ENCODE results near the gene SLC44A4. TPM values are rescaled to one million over a fixed set of nuclear protein-coding genes. Genes with fewer than 3 reads are reported as not detected.

The SLC44A4 gene
- total and polyA plus RNA-seq, 4 donors, result 0.13 to 2.4 (median 0.17) TPM; not detected in 1

DNA sequence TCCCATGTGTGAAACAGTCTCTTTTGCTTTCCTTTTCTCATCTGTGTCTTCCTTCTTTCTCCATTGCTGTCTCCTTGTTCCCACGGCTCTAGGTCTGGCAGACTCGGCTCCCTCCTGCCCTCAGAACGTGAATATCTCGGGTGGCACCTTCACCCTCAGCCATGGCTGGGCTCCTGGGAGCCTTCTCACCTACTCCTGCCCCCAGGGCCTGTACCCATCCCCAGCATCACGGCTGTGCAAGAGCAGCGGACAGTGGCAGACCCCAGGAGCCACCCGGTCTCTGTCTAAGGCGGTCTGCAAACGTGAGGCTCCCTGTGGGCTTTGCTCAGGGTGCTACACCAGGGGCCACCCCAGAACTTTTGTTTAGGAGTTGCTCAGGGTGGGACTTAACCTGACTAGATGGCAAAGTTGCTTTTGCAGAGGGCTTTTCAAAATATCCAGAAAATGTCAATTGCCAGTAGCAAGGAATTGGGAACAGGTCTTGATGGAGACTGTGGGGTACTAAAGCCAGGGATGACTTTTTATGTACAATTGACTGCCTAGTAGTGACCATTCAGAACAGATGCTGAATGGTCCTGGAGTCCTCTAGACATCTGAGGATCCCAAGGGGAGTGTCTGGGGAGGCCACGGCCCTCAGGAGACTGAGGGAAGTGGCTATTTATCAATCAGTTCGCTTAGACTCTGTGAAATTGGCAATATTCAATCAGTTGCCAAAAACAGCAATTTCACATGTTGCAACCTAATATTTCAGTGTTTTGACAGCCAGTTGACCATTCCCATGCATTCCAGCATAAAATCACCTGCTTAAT is 49.3 kb upstream of the SLC44A4 start:
- WGBS, result 24% methylated on average over 11 of the region's 11 CpGs
- Histone ChIP-seq H3K27ac (ENCODE audit: low read depth in 1 of 2, low read length in 2 of 2) (peak overlapping the region; percentile 95 to 96), H3K27me3 (ENCODE audit: control insufficient read depth in 4 of 4, insufficient read depth in 4 of 4, low read length in 3 of 4) (no peaks in the 10 kb centered on the region), H3K4me3 (ENCODE audit: low read depth in 1 of 3, low read length in 3 of 3) (peak overlapping the region; percentile 57 to 93 (median 89)), H3K4me1 (ENCODE audit: control insufficient read depth in 4 of 4, insufficient read depth in 4 of 4, low read length in 3 of 4) (peaks cover 4 to 24% (median 14%) of the 10 kb centered on the region in 4 donors), H3K9me3 (ENCODE audit: control insufficient read depth in 4 of 4, low read length in 3 of 4) (no peaks in the 10 kb centered on the region), H3K9ac (ENCODE audit: low read depth in 1 of 2, low read length in 2 of 2) (peak overlapping the region; percentile 90 to 96), H3K36me3 (ENCODE audit: control insufficient read depth in 4 of 4, insufficient read depth in 3 of 4, low read depth in 1 of 4, low read length in 3 of 4) (peaks cover 0 to 6% (median 2%) of the 10 kb centered on the region in 4 donors)
- TF ChIP-seq FOXA2 (IDR thresholded peaks at IDR 0.05), result no peak
- TF ChIP-seq, protein P1, sequence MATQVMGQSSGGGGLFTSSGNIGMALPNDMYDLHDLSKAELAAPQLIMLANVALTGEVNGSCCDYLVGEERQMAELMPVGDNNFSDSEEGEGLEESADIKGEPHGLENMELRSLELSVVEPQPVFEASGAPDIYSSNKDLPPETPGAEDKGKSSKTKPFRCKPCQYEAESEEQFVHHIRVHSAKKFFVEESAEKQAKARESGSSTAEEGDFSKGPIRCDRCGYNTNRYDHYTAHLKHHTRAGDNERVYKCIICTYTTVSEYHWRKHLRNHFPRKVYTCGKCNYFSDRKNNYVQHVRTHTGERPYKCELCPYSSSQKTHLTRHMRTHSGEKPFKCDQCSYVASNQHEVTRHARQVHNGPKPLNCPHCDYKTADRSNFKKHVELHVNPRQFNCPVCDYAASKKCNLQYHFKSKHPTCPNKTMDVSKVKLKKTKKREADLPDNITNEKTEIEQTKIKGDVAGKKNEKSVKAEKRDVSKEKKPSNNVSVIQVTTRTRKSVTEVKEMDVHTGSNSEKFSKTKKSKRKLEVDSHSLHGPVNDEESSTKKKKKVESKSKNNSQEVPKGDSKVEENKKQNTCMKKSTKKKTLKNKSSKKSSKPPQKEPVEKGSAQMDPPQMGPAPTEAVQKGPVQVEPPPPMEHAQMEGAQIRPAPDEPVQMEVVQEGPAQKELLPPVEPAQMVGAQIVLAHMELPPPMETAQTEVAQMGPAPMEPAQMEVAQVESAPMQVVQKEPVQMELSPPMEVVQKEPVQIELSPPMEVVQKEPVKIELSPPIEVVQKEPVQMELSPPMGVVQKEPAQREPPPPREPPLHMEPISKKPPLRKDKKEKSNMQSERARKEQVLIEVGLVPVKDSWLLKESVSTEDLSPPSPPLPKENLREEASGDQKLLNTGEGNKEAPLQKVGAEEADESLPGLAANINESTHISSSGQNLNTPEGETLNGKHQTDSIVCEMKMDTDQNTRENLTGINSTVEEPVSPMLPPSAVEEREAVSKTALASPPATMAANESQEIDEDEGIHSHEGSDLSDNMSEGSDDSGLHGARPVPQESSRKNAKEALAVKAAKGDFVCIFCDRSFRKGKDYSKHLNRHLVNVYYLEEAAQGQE (IDR thresholded peaks at IDR 0.05), result no peak
- TF ChIP-seq EGR1 (IDR thresholded peaks at IDR 0.05; ENCODE audit: low read depth in 2 of 2), result no peak
- TF ChIP-seq, protein P2, sequence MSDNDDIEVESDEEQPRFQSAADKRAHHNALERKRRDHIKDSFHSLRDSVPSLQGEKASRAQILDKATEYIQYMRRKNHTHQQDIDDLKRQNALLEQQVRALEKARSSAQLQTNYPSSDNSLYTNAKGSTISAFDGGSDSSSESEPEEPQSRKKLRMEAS (IDR thresholded peaks at IDR 0.05), result no peak
- no peak for DNase-seq (ENCODE audit: low spot score)

- WGBS, result 23% methylated on average over 11 of the region's 11 CpGs
- peak within 1 kb of the TSS; percentile 90 to 96 for H3K9ac ChIP-seq (ENCODE audit: low read depth in 1 of 2, low read length in 2 of 2)
- peak within 1 kb of the TSS; percentile 95 to 96 for H3K27ac ChIP-seq (ENCODE audit: low read depth in 1 of 2, low read length in 2 of 2)
- no peaks in the 10 kb centered on the region for H3K27me3 ChIP-seq (ENCODE audit: control insufficient read depth in 4 of 4, insufficient read depth in 4 of 4, low read length in 3 of 4)
- H3K9me3 ChIP-seq (ENCODE audit: control insufficient read depth in 4 of 4, low read length in 3 of 4), result no peaks in the 10 kb centered on the region
- peaks cover 0 to 6% (median under 1%) of the 10 kb centered on the region in 4 donors for H3K36me3 ChIP-seq (ENCODE audit: control insufficient read depth in 4 of 4, insufficient read depth in 3 of 4, low read depth in 1 of 4, low read length in 3 of 4)
- peak within 1 kb of the TSS; percentile 57 to 93 (median 89) for H3K4me3 ChIP-seq (ENCODE audit: low read depth in 1 of 3, low read length in 3 of 3)
- DNase-seq (ENCODE audit: low spot score), result peak; percentile 62
- TF ChIP-seq RXRA (IDR thresholded peaks at IDR 0.05) (peak; percentile 87 to 89), GABPA (IDR thresholded peaks at IDR 0.05 in 1 of 2, conservative IDR thresholded peaks at IDR 0.05 in 1 of 2) (peak in 1 of 2 donors; percentile 68), HNF4A (conservative IDR thresholded peaks at IDR 0.05) (peak; percentile 90 to 92), JUND (IDR thresholded peaks at IDR 0.05) (peak; percentile 64 to 82), ATF3 (IDR thresholded peaks at IDR 0.05) (peak; percentile 56), HNF4G (IDR thresholded peaks at IDR 0.05) (peak; percentile 61), EGR1 (IDR thresholded peaks at IDR 0.05; ENCODE audit: low read depth in 2 of 2) (peak; percentile 34 to 67), RAD21 (IDR thresholded peaks at IDR 0.05) (peak in 1 of 2 donors; percentile 30), FOXA1 (IDR thresholded peaks at IDR 0.05) (peak; percentile 86), FOXA2 (IDR thresholded peaks at IDR 0.05) (peak; percentile 92), YY1 (IDR thresholded peaks at IDR 0.05) (peak; percentile 56), SP1 (IDR thresholded peaks at IDR 0.05) (peak; percentile 98), NR2F2 (IDR thresholded peaks at IDR 0.05) (peak; percentile 59), ZBTB33 (IDR thresholded peaks at IDR 0.05) (peak; percentile 94), TAF1 (conservative IDR thresholded peaks at IDR 0.05) (peak; percentile 50)
- TF ChIP-seq, protein P1 (IDR thresholded peaks at IDR 0.05), result peak; percentile 71
- TF ChIP-seq, protein P2 (IDR thresholded peaks at IDR 0.05), result peak; percentile 93
- TF ChIP-seq, protein P3, sequence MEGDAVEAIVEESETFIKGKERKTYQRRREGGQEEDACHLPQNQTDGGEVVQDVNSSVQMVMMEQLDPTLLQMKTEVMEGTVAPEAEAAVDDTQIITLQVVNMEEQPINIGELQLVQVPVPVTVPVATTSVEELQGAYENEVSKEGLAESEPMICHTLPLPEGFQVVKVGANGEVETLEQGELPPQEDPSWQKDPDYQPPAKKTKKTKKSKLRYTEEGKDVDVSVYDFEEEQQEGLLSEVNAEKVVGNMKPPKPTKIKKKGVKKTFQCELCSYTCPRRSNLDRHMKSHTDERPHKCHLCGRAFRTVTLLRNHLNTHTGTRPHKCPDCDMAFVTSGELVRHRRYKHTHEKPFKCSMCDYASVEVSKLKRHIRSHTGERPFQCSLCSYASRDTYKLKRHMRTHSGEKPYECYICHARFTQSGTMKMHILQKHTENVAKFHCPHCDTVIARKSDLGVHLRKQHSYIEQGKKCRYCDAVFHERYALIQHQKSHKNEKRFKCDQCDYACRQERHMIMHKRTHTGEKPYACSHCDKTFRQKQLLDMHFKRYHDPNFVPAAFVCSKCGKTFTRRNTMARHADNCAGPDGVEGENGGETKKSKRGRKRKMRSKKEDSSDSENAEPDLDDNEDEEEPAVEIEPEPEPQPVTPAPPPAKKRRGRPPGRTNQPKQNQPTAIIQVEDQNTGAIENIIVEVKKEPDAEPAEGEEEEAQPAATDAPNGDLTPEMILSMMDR (IDR thresholded peaks at IDR 0.05; ENCODE audit: low read depth, low read length, missing input control), result no peak
- H3K4me1 ChIP-seq (ENCODE audit: control insufficient read depth in 4 of 4, insufficient read depth in 4 of 4, low read length in 3 of 4), result peaks cover 4 to 25% (median 14%) of the 10 kb centered on the region in 4 donors
Measured at GRCh38 chr6:31927242-31927862, 48.6 kb upstream of the SLC44A4 start, which contains the start of gene C2. TSS of gene C2 (plus strand) at chr6:31927717. CDS start at chr6:31927753, 36 bp downstream.
